ENCODE results near the gene RIT2. TPM values are rescaled to one million over a fixed set of nuclear protein-coding genes. Genes with fewer than 3 reads are reported as not detected.

Gene RIT2
- total RNA-seq, 1 donor from 2014 or later = not detected

- no peaks in the 10 kb centered on the region for H3K27me3 Mint-ChIP-seq
- no peaks in the 10 kb centered on the region for H3K36me3 Mint-ChIP-seq (ENCODE audit: low read depth)
- H3K4me3 Mint-ChIP-seq = no peak overlapping the region
- intact Hi-C loops (cut with micrococcal nuclease) = no loop called here
- DNase-seq (no peak), ATAC-seq (ENCODE audit: low read depth) (no peak)
- H3K4me1 Mint-ChIP-seq = no peaks in the 10 kb centered on the region
- POLR2A ChIA-PET = no interaction called here
- CTCF ChIA-PET = no interaction called here
- no peak overlapping the region for H3K27ac Mint-ChIP-seq
- no peak for TF ChIP-seq CTCF (IDR thresholded peaks at IDR 0.05)
- H3K9me3 Mint-ChIP-seq = peaks cover 2% of the 10 kb centered on the region
Measured at GRCh38 chr18:43077510-43078308, 37.8 kb downstream of the RIT2 start.

GRCh38 chr18:43073771-43074170, 41.7 kb downstream of the RIT2 start:
- ChIA-PET CTCF (no interaction called here), POLR2A (no interaction called here)
- Mint-ChIP-seq H3K4me1 (no peaks in the 10 kb centered on the region), H3K4me3 (no peak overlapping the region), H3K9me3 (peaks cover 4% of the 10 kb centered on the region), H3K27ac (no peak overlapping the region), H3K27me3 (no peaks in the 10 kb centered on the region), H3K36me3 (ENCODE audit: low read depth) (no peaks in the 10 kb centered on the region)
- DNase-seq = no peak
- no peak for TF ChIP-seq CTCF (IDR thresholded peaks at IDR 0.05)
- no peak for ATAC-seq (ENCODE audit: low read depth)
- intact Hi-C loops (cut with micrococcal nuclease) = no loop called here

GRCh38 chr18:43068781-43069180, 46.7 kb downstream of the RIT2 start:
- Mint-ChIP-seq H3K4me3 (no peak overlapping the region), H3K27ac (no peak overlapping the region), H3K9me3 (peaks cover 5% of the 10 kb centered on the region), H3K4me1 (no peaks in the 10 kb centered on the region), H3K27me3 (no peaks in the 10 kb centered on the region), H3K36me3 (ENCODE audit: low read depth) (no peaks in the 10 kb centered on the region)
- ATAC-seq (ENCODE audit: low read depth) (no peak), DNase-seq (no peak)
- POLR2A ChIA-PET = no interaction called here
- no peak for TF ChIP-seq CTCF (IDR thresholded peaks at IDR 0.05)
- CTCF ChIA-PET = no interaction called here
- intact Hi-C loops (cut with micrococcal nuclease) = no loop called here

GRCh38 chr18:43067570-43067969, 47.9 kb downstream of the RIT2 start:
- Mint-ChIP-seq H3K4me3 (no peak overlapping the region), H3K27ac (no peak overlapping the region), H3K9me3 (peaks cover 5% of the 10 kb centered on the region), H3K27me3 (no peaks in the 10 kb centered on the region), H3K36me3 (ENCODE audit: low read depth) (no peaks in the 10 kb centered on the region), H3K4me1 (no peaks in the 10 kb centered on the region)
- DNase-seq = no peak
- POLR2A ChIA-PET = no interaction called here
- intact Hi-C loops (cut with micrococcal nuclease) = no loop called here
- ATAC-seq (ENCODE audit: low read depth) = no peak
- CTCF ChIA-PET = no interaction called here
- TF ChIP-seq CTCF (IDR thresholded peaks at IDR 0.05) = no peak

- Mint-ChIP-seq H3K36me3 (ENCODE audit: low read depth) (no peaks in the 10 kb centered on the region), H3K4me3 (no peak overlapping the region), H3K9me3 (peaks cover 3% of the 10 kb centered on the region), H3K27ac (no peak overlapping the region), H3K4me1 (no peaks in the 10 kb centered on the region), H3K27me3 (no peaks in the 10 kb centered on the region)
- DNase-seq (no peak), ATAC-seq (ENCODE audit: low read depth) (no peak)
- intact Hi-C loops (cut with micrococcal nuclease) = no loop called here
- POLR2A ChIA-PET = no interaction called here
- no peak for TF ChIP-seq CTCF (IDR thresholded peaks at IDR 0.05)
- CTCF ChIA-PET = no interaction called here
Measured at GRCh38 chr18:43061816-43062215, 53.7 kb downstream of the RIT2 start.

Measured in activated B cell treated with CpG ODN at 0.5 μM for 24 hours (primary cell).